ENCODE data around the gene RDH16.

GRCh38 chr12:56943878-56944277 lies 13.5 kb downstream of the RDH16 start:
- TF ChIP-seq PATZ1 (CRISPR knock-in tag; IDR thresholded peaks at IDR 0.05; ENCODE audit: borderline replicate concordance) (no peak), POU6F1 (CRISPR knock-in tag; IDR thresholded peaks at IDR 0.05; ENCODE audit: borderline replicate concordance, low read depth) (no peak), ZNF565 (CRISPR knock-in tag; conservative IDR thresholded peaks at IDR 0.05; ENCODE audit: low read depth) (no peak), TSHZ2 (CRISPR knock-in tag; IDR thresholded peaks at IDR 0.05) (no peak), TOX (CRISPR knock-in tag; IDR thresholded peaks at IDR 0.05; ENCODE audit: borderline replicate concordance) (no peak), CSDC2 (CRISPR knock-in tag; IDR thresholded peaks at IDR 0.05) (no peak)
